ENCODE data around the gene C1orf35.

Gene C1orf35

DNA sequence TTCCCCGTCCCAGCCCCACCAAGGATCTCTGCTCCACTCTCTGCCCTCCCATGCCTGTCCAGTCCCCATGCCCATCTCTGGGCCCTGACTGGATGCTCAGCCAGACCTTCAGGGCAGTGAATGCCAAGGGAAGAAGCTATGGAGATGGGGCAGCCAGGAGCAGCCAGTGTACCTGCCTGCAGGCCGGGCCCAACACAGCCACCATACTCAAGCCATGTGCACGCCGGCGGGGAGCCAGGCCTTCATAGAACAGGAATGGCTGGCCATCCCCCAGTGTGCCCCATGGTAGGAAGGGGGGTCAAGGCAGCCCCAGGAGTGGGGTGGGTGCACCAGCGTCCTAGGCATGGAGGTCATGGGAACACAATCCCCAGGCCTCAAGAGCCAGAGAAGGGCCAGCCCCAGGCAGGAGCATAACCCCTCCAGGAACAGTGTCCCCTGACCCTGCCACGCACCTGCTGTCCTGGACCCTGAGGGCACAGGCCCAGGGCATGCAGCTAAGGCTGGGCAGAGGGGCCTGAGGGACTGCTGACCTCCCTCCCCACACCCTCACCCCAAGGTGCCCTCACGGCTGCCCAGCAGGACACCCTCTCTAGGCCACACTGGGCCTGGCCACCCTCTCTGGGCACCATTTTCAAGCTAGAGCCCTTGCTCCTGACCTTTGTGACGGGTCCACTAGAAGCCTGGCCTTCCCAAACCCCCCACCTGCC lies 40.9 kb downstream of the C1orf35 start:
- DNase-seq: no peak

- DNase-seq: no peak
Measured at GRCh38 chr1:228061411-228062084, 41.6 kb downstream of the C1orf35 start.

- DNase-seq: no peak
Measured at GRCh38 chr1:228060458-228061190, 42.5 kb downstream of the C1orf35 start.

DNA sequence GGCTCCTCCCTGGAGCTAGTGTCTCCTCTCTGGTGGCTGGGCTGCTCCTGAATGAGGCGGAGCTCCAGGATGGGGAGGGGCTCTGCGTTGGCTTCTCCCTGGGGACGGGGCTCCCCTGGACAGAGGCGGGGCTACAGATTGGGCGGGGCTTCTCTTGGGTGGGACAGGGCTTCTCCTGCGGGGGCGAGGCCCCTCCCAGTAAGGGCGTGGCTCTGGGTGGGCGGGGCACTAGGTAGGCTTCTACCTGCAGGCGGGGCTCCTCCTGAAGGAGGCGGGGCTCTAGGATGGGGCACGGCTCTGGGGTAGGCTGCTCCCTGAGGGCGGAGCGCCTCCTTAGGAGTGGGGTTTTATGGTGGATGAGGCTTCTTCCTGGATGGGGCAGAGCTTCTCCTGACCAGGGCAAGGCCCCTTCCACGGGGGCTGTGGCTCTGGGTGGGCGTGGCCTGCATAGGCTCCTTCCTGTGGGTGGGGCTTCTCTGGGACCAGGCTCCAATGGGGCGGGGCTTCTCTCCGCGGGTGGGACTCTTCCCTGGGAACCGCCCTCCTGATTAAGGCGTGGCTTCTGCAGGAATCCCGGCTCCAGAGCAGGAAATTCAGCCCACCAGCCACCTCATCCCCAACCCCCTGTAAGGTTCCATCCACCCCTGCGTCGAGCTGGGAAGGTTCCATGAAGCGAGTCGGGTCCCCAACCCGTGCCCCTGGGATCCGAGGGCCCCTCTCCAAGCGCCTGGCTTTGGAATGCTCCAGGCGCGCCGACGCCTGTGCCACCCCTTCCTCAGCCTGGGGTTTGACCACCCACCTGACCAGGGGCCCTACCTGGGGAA lies 43.3 kb downstream of the C1orf35 start:
- DNase-seq: no peak

DNA sequence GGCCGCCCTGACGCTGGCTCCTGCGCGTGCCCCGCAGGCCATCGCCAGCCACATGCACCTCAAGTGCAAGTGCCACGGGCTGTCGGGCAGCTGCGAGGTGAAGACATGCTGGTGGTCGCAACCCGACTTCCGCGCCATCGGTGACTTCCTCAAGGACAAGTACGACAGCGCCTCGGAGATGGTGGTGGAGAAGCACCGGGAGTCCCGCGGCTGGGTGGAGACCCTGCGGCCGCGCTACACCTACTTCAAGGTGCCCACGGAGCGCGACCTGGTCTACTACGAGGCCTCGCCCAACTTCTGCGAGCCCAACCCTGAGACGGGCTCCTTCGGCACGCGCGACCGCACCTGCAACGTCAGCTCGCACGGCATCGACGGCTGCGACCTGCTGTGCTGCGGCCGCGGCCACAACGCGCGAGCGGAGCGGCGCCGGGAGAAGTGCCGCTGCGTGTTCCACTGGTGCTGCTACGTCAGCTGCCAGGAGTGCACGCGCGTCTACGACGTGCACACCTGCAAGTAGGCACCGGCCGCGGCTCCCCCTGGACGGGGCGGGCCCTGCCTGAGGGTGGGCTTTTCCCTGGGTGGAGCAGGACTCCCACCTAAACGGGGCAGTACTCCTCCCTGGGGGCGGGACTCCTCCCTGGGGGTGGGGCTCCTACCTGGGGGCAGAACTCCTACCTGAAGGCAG lies 44.0 kb downstream of the C1orf35 start:
- no peak for DNase-seq

DNA sequence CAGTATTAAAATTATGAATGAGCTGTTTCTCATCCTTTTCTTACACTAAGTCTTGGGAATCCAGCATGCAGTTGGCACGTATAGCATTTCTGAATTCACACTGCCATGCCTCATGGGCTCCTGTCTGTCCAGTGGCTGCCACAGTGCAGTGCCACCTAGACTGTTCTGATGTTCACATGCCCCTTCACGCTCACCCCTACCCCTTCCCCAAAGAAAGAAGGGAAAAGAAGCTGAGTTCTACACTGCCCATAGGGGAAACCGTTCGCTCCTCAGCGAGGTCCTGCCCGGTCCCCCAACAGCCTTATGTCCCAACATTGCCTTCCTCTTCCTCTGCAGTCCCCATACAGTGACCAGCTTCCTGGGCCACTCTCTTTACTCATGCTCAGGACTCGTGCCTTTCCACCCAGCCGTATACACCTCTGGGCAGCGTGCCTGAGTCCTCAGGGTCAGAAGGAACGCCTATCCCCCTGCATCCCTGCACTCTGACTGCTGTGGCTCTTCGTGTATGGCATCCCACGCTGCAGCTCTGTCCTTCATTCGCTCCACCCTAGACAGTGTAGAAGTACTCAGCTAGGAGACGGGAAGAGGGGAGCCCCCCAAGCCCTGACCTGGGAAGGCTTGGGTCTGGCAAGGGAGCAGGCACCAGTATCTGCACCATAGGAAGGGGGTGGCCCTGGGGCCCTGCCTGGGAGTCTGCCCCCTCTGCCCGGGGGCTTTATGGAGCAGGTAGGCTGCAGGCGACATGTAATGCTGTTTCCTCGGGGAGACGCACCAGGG lies 44.8 kb downstream of the C1orf35 start:
- no peak for DNase-seq
